Skeletal muscle tissue (tissue), 4 donors: ENCODE results near the gene PLXND1. TPM values are rescaled to one million over a fixed set of nuclear protein-coding genes. Genes with fewer than 3 reads are reported as not detected.

Experiments
- H3K27ac ChIP-seq: one replicate; pipeline ENCODE4 v1.7.0; 2013; ENCODE audit warnings: mild to moderate bottlenecking, low read depth, low read length, inconsistent platforms
- H3K27me3 ChIP-seq, 3 donors: one replicate each; pipeline ENCODE4 v1.7.0; 2013; ENCODE audit warnings: low read length in 3 of 3; ENCODE audit not compliant: control insufficient read depth in 3 of 3, insufficient read depth in 3 of 3
- H3K36me3 ChIP-seq, 3 donors: one replicate each; pipeline ENCODE4 v1.7.0; 2013; ENCODE audit warnings: low read length in 3 of 3; ENCODE audit not compliant: control insufficient read depth in 3 of 3, insufficient read depth in 3 of 3
- H3K4me1 ChIP-seq, 3 donors: one replicate each; pipeline ENCODE4 v1.7.0; 2013; ENCODE audit warnings: low read length in 3 of 3, mild to moderate bottlenecking in 3 of 3; ENCODE audit not compliant: control insufficient read depth in 3 of 3, insufficient read depth in 3 of 3
- H3K4me3 ChIP-seq, 3 donors: one replicate each; pipeline ENCODE4 v1.7.0; 2013; ENCODE audit warnings: low read length in 3 of 3
- H3K9ac ChIP-seq, 3 donors: one replicate each; pipeline ENCODE4 v1.7.0; 2013; ENCODE audit warnings: low read length in 3 of 3, mild to moderate bottlenecking in 3 of 3, moderate library complexity in 2 of 3, low read depth in 1 of 3
- H3K9me3 ChIP-seq, 3 donors: one replicate each; pipeline ENCODE4 v1.7.0; 2013; ENCODE audit warnings: low read length in 3 of 3; ENCODE audit not compliant: control insufficient read depth in 3 of 3
- total RNA-seq: library from RNA; depleted of rRNA; stranded (reverse); fragments of >200 nt; gene quantifications from one replicate; pipeline ENCODE4 v1.2.3, GENCODE V29; 2014
- donor health status: Osteomylitis.

The PLXND1 gene
- total RNA-seq, 1 donor from 2014 or later = 92.4 TPM

GRCh38 chr3:129527262-129527661 is 79.2 kb downstream of the PLXND1 start:
- no peak overlapping the region for H3K9ac ChIP-seq
- H3K27me3 ChIP-seq = no peaks in the 10 kb centered on the region
- no peak overlapping the region for H3K4me3 ChIP-seq
- no peaks in the 10 kb centered on the region for H3K36me3 ChIP-seq
- peaks cover 4 to 6% (median 5%) of the 10 kb centered on the region in 3 donors for H3K4me1 ChIP-seq
- H3K9me3 ChIP-seq = no peaks in the 10 kb centered on the region
- no peak overlapping the region for H3K27ac ChIP-seq

- H3K36me3 ChIP-seq = no peaks in the 10 kb centered on the region
- no peaks in the 10 kb centered on the region for H3K27me3 ChIP-seq
- no peak overlapping the region for H3K27ac ChIP-seq
- no peak overlapping the region for H3K9ac ChIP-seq
- H3K4me3 ChIP-seq = no peak overlapping the region
- peaks cover 4 to 6% (median 5%) of the 10 kb centered on the region in 3 donors for H3K4me1 ChIP-seq
- H3K9me3 ChIP-seq = no peaks in the 10 kb centered on the region
Measured at GRCh38 chr3:129526121-129526900, 80.2 kb downstream of the PLXND1 start.

DNA sequence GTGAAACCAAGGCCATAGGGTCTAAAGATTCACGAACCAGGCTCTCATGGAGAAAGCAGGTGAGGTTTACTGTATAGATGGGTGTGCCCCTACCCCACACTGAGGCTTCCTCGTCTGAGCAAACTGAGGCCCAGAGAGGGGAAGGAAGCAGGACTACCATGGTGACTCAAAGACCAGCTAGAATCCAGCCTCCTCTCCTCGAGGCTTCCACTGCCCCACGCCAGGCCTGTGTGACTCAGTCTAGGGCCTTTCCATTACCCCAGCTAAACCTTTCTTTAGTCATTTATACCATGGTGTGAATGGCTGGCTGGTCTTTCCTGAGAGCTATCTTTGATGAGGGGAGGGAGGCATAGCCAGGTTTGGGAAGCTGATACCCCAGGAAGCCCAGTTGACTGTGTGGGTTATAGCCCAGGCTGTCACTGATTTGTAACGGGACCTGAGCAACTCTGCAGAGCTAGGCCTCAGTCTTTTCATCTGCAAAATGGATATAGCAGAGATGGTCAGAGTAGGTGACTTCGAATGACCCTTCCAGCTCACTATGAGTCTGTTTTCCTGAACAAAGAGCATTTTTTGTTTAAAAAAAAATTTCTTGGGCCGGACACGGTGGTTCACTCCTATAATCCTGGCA is 81.0 kb downstream of the PLXND1 start:
- Histone ChIP-seq H3K27ac (no peak overlapping the region), H3K27me3 (no peaks in the 10 kb centered on the region), H3K9ac (no peak overlapping the region), H3K4me1 (peaks cover 2 to 6% (median 5%) of the 10 kb centered on the region in 3 donors), H3K36me3 (no peaks in the 10 kb centered on the region), H3K9me3 (no peaks in the 10 kb centered on the region), H3K4me3 (no peak overlapping the region)

DNA sequence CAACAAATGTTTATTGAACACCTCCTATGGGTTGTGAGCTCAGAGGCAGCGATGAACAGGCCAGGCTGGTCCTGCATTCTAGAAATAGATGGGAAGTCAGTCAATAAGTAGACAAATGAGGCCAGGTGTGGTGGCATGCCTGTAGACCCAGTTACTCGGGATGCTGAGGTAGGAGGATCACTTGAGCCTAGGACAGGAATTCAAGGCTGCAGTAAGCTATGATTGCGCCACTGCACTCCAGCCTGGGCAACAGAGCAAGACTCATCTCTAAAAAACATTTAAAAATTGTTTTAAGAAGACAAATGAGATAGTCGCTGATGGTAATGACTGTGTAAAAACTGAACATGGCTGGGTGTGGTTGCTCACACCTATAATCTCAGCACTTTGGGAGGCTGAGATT is 82.4 kb downstream of the PLXND1 start:
- no peaks in the 10 kb centered on the region for H3K4me1 ChIP-seq
- no peak overlapping the region for H3K4me3 ChIP-seq
- H3K36me3 ChIP-seq = peaks cover 2 to 3% (median 3%) of the 10 kb centered on the region in 3 donors
- no peaks in the 10 kb centered on the region for H3K27me3 ChIP-seq
- no peak overlapping the region for H3K27ac ChIP-seq
- H3K9me3 ChIP-seq = no peaks in the 10 kb centered on the region
- no peak overlapping the region for H3K9ac ChIP-seq

- Histone ChIP-seq H3K9ac (no peak overlapping the region), H3K4me1 (no peaks in the 10 kb centered on the region), H3K27ac (no peak overlapping the region), H3K36me3 (peaks cover 4 to 6% (median 5%) of the 10 kb centered on the region in 3 donors), H3K4me3 (no peak overlapping the region), H3K9me3 (no peaks in the 10 kb centered on the region), H3K27me3 (no peaks in the 10 kb centered on the region)
Measured at GRCh38 chr3:129522953-129523352, 83.5 kb downstream of the PLXND1 start.

DNA sequence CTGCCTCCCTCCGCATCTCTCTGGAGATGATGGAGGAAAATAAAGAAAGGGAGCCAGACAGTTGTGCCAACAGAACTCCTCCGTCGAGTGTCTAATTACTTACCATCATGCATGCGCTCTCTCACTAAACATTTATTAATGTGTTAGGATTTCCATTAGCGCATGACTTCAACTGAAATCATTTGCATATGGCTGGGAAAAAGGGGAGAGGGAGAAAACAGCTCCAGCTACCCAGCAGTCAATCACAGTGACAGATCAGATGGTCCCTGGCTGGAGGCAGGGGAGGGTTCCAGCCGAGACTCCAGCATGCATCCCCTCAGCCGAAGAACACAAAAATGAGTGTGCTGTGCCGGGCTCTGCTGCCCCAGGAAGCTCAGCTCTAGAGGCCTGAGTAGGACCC is 84.9 kb downstream of the PLXND1 start:
- peaks cover 4 to 10% (median 6%) of the 10 kb centered on the region in 3 donors for H3K36me3 ChIP-seq
- no peak overlapping the region for H3K4me3 ChIP-seq
- H3K27ac ChIP-seq = no peak overlapping the region
- H3K9ac ChIP-seq = no peak overlapping the region
- H3K27me3 ChIP-seq = no peaks in the 10 kb centered on the region
- H3K9me3 ChIP-seq = no peaks in the 10 kb centered on the region
- no peaks in the 10 kb centered on the region for H3K4me1 ChIP-seq

DNA sequence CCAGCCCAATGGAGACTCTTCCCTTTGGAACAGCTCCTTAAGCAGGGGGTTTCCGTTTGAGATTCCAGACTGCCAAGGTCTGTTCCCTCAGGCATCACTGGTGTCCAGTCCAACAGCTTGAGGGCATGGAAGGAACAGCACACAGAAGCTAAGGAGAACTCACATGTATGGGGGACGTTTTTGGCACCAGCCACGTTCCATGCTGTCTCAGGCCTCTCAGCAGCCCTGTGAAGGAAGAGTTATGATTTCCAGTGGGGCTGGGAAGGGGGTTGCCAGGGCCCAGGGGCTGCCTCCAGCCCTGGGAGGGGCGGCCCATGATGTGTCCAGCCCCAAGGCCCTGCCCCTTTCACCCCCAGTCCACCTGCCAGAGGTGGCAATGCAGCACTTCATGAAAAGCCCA is 85.5 kb downstream of the PLXND1 start:
- H3K27ac ChIP-seq = no peak overlapping the region
- H3K9me3 ChIP-seq = no peaks in the 10 kb centered on the region
- peaks cover 4 to 10% (median 6%) of the 10 kb centered on the region in 3 donors for H3K36me3 ChIP-seq
- no peak overlapping the region for H3K9ac ChIP-seq
- no peaks in the 10 kb centered on the region for H3K4me1 ChIP-seq
- no peaks in the 10 kb centered on the region for H3K27me3 ChIP-seq
- H3K4me3 ChIP-seq = no peak overlapping the region

GRCh38 chr3:129519896-129520715 is 86.4 kb downstream of the PLXND1 start:
- Histone ChIP-seq H3K4me3 (no peak overlapping the region), H3K36me3 (peaks cover 4 to 10% (median 6%) of the 10 kb centered on the region in 3 donors), H3K27ac (no peak overlapping the region), H3K9me3 (no peaks in the 10 kb centered on the region), H3K9ac (no peak overlapping the region), H3K4me1 (no peaks in the 10 kb centered on the region), H3K27me3 (no peaks in the 10 kb centered on the region)

DNA sequence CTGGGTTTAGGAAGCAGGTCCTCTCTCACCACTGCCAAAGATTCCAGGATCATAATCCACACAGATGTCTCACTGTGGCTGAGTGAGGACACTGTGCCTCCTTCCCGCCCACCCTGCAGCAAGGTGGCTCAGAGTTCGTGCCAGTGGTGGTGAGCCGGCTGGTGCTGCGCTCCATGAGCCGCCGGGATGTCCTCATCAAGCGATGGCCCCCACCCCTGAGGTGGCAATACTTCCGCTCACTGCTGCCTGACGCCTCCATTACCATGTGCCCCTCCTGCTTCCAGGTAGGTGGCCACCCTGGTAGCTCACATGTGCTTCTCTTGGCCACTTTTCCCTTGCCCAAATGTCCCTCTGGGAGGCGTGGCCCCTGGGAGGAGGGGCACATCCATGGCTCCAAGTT is 87.0 kb downstream of the PLXND1 start:
- no peak overlapping the region for H3K4me3 ChIP-seq
- no peaks in the 10 kb centered on the region for H3K27me3 ChIP-seq
- H3K9me3 ChIP-seq = no peaks in the 10 kb centered on the region
- H3K9ac ChIP-seq = no peak overlapping the region
- peaks cover 4 to 10% (median 6%) of the 10 kb centered on the region in 3 donors for H3K36me3 ChIP-seq
- peaks cover under 1 to 2% (median 2%) of the 10 kb centered on the region in 3 donors for H3K4me1 ChIP-seq
- no peak overlapping the region for H3K27ac ChIP-seq
